Putamen (tissue), 1 donor: ENCODE results near the gene GOLM1.
"Not testable (repeated sequence)": the region's sequence is repeated elsewhere in the genome, so short reads cannot be mapped to it uniquely, and the experiment has no call there.

Experiments
- DNase-seq: peaks from one replicate; pipeline ENCODE4 v3.0.0-alpha.2; 2016; ENCODE audit warnings: low spot score

Gene GOLM1

GRCh38 chr9:86082870-86083269, 16.5 kb downstream of the GOLM1 start:
- no peak for DNase-seq

GRCh38 chr9:86079865-86080469, 19.4 kb downstream of the GOLM1 start:
- DNase-seq: no peak

- no peak for DNase-seq
Observed at GRCh38 chr9:86079421-86079831, 19.9 kb downstream of the GOLM1 start.

- no peak for DNase-seq
Observed at GRCh38 chr9:86078731-86079130, 20.6 kb downstream of the GOLM1 start.

GRCh38 chr9:86077276-86077675, 22.1 kb downstream of the GOLM1 start:
- DNase-seq: no peak

GRCh38 chr9:86075132-86076109, 23.9 kb downstream of the GOLM1 start:
- no peak for DNase-seq

GRCh38 chr9:86073839-86074238, 25.5 kb downstream of the GOLM1 start:
- DNase-seq: no peak

- no peak for DNase-seq
Observed at GRCh38 chr9:86072394-86072877, 26.9 kb downstream of the GOLM1 start.

GRCh38 chr9:86069206-86069869, 30.0 kb downstream of the GOLM1 start:
- DNase-seq: no peak

GRCh38 chr9:86064220-86064619, 35.1 kb downstream of the GOLM1 start:
- peak; percentile 45 for DNase-seq

- DNase-seq: no peak
Observed at GRCh38 chr9:86062845-86063693, 36.3 kb downstream of the GOLM1 start.

- no peak for DNase-seq
Observed at GRCh38 chr9:86061972-86062739, 37.2 kb downstream of the GOLM1 start.

- DNase-seq: no peak
Observed at GRCh38 chr9:86057491-86057890, 41.9 kb downstream of the GOLM1 start.

- no peak for DNase-seq
Observed at GRCh38 chr9:86054695-86055094, 44.7 kb downstream of the GOLM1 start.

GRCh38 chr9:86052556-86053468, 46.5 kb downstream of the GOLM1 start:
- no peak for DNase-seq

GRCh38 chr9:86048018-86048742, 51.2 kb downstream of the GOLM1 start:
- DNase-seq: not testable (repeated sequence)

- DNase-seq: no peak
Observed at GRCh38 chr9:86047361-86047760, 52.0 kb downstream of the GOLM1 start.

GRCh38 chr9:86046930-86047341, 52.4 kb downstream of the GOLM1 start:
- no peak for DNase-seq

GRCh38 chr9:86046071-86046636, 53.2 kb downstream of the GOLM1 start:
- no peak for DNase-seq
